ENCODE measurements around the gene RAB30.

The RAB30 gene

DNA sequence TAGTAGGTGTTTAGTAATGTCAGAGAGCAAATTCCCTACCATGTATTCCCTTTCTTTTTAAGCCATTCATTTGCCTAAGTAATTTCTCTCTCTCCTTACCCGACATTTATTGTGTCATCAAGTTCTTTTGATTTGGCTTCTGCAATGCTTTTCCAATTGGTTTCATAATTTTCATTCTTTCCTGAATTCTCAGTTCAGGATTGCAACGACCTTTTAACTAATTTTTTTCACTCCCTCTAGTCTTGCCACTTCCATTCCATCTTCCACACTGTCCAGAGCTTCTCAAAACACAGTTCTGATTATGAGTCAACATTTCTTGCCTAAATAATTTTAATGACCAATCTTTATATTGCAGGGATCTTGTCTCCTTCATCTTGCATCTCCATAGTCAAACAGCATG is 41.2 kb upstream of the RAB30 start:
- TF ChIP-seq, protein P1, sequence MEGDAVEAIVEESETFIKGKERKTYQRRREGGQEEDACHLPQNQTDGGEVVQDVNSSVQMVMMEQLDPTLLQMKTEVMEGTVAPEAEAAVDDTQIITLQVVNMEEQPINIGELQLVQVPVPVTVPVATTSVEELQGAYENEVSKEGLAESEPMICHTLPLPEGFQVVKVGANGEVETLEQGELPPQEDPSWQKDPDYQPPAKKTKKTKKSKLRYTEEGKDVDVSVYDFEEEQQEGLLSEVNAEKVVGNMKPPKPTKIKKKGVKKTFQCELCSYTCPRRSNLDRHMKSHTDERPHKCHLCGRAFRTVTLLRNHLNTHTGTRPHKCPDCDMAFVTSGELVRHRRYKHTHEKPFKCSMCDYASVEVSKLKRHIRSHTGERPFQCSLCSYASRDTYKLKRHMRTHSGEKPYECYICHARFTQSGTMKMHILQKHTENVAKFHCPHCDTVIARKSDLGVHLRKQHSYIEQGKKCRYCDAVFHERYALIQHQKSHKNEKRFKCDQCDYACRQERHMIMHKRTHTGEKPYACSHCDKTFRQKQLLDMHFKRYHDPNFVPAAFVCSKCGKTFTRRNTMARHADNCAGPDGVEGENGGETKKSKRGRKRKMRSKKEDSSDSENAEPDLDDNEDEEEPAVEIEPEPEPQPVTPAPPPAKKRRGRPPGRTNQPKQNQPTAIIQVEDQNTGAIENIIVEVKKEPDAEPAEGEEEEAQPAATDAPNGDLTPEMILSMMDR (IDR thresholded peaks at IDR 0.05): no peak

- TF ChIP-seq, protein P1 (IDR thresholded peaks at IDR 0.05): no peak
These were observed 33.5 kb upstream of the RAB30 start for GRCh38 chr11:83105168-83105567.

DNA sequence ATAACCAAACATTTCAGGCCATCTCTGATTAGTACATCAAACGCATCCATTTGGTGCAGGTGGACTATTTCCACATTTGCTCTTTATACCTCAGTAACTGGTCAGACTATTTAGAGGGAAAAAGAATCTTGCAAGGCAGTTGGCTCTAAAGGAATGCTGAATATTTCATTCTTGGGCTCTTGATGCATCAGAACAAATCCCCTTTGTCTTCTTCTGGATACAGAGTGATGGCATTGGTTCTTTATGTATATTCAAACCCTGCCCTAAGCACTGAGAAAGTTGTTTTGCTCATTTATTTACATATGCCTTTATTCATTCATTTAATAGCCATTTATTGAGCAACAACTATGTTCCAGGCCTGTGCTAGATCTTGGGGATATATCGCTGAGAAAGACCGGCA is 31.1 kb upstream of the RAB30 start:
- TF ChIP-seq, protein P1 (IDR thresholded peaks at IDR 0.05): no peak

DNA sequence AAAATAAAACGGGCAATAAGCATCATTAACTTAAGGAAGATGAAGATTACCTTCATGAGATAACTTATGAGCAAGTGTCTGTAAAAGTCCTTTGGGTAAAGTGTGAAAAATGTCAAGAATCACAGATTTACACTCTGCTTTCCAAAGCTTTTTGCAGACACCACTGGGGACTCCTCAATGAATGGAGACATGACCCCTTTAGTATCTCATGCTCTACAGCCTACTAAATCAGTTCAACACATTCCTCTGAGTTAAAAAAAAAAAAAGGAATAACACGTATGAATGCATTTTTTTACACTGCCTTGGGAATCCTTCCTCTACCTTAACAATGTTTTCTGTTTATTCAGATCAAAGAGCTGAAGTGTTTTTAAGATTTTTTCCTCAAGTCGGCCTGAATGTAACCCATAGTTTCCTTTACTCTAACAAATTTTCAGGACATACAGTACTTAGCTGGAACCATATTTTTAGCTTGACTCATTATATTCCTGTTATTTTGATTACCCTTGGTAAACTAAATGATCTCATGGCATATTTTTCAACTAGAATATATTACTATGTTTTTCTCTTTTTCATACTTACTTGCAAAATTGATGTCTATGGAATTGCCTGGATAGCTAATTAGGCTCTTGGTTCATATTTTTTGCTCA is 25.9 kb upstream of the RAB30 start:
- TF ChIP-seq, protein P1 (IDR thresholded peaks at IDR 0.05): no peak

DNA sequence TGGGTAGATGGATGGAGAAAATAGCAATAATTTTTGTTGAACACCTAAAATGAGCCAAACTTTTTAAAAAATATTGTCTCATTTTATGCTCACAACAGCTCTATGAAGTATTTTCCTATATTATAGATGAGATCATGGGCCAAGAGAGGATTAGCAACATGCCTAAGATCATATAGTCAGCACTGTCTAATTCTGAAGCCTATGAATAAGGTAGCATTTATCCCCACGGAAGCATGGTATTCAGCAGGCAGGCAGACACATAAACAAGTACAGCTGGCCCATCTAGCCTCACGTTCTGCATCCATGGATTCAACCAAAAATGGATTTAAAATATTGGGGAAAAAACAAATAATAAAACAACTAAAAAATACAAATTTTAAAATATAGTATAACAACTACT is 21.9 kb upstream of the RAB30 start:
- TF ChIP-seq, protein P1 (IDR thresholded peaks at IDR 0.05): no peak

DNA sequence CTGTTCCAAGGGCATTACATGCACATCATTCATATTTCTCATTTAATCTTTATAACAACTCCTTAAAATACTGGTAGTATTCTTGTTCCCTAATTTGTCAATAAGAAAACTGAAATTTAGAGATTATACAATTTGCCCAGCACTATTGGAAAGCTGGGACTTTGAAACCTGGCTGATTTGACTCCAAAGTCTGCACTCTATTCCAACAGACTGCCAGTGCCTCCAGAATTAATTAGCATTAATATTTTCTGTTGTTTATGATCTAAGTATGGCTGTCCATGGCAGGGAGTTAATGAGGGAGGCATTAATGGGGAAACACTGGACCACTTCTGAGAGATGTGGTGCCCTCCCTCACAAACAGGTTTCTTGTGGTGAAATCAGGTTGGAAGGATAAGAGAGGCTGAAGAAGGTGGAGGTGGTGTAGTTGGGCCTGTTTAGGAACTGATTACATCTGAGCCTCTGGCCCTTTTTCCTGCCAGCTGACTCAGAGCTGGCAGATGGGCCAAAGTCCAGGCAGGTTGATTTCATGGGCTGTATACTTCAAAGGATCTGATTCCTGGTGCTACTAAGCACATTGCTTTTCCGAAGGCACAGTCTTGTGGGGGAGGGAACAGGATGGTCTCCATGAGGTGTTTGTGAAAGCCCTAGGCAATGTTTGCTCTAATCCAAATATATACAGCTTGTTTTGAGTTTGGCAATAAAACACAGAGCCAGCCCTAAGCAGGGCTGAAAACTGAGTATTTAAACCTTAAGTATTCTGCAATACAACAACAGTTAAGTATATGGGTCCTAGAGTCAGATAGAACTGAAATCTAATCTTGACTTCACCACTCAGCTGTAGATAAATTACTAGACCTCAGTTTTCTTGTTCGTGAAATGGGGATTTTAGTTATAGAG is 21.0 kb upstream of the RAB30 start:
- TF ChIP-seq, protein P1 (IDR thresholded peaks at IDR 0.05): no peak

DNA sequence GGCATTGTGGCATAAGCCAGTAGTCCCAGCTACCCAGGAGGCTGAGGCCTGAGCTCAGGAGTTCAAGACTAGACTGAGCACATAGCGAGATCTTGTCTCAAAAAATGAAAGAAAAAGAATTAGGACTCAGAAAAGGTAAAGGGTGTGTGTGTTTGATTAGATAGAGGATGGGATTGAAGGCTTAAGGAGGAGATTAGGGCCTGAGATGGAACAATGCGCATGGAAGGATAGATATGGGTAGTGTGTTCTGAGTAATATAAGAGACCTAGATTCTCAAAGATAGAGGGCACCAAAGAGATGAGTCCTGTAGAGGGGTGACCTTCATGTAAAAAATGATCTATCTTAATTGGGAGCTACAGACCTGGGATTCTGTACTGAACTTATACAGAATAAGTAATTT is 17.3 kb upstream of the RAB30 start:
- TF ChIP-seq, protein P1 (IDR thresholded peaks at IDR 0.05): no peak

Data from LNCAP (cell line).